H1 (cell line): Measurements from ENCODE around the gene GNG13.

Experiments used
- CHD2 ChIP-seq: IDR thresholded peaks from 2 replicates; pipeline ENCODE4 v1.6.1; 2012; ENCODE audit warnings: low read length, improper control_type of control experiment
- EP300 ChIP-seq, 2 experiments: IDR thresholded peaks; 1 replicate in 1 of 2; 2 replicates in 1 of 2; pipeline ENCODE4 v1.6.1; 2011 to 2012; ENCODE audit warnings: low read depth in 2 of 2, low read length in 2 of 2, mild to moderate bottlenecking in 2 of 2, borderline replicate concordance in 1 of 2, inconsistent platforms in 1 of 2, moderate library complexity in 1 of 2
- POLR2A ChIP-seq, 2 experiments: IDR thresholded peaks; 1 replicate in 1 of 2; 2 replicates in 1 of 2; pipeline ENCODE4 v1.6.1; 2011; ENCODE audit warnings: low read depth in 2 of 2, low read length in 2 of 2, mild to moderate bottlenecking in 2 of 2; ENCODE audit errors: control extremely low read depth in 1 of 2
- POLR2AphosphoS5 ChIP-seq: IDR thresholded peaks from 2 replicates; pipeline ENCODE4 v1.6.1; 2011; ENCODE audit warnings: low read depth, low read length
- TBP ChIP-seq: IDR thresholded peaks from 2 replicates; pipeline ENCODE4 v1.6.1; 2011; ENCODE audit warnings: low read depth, low read length, improper control_type of control experiment
- YY1 ChIP-seq: IDR thresholded peaks from 2 replicates; pipeline ENCODE4 v1.6.1; 2011; ENCODE audit warnings: low read depth, mild to moderate bottlenecking, low read length
- TF ChIP-seq, protein P1 (sequence below): IDR thresholded peaks from 2 replicates; pipeline ENCODE4 v1.6.1; 2012; ENCODE audit warnings: inconsistent platforms
- TF ChIP-seq, protein P2 (sequence below), 3 experiments: IDR thresholded peaks; 1 replicate in 2 of 3; 2 replicates in 1 of 3; pipeline versions ENCODE4 v1.5.1 to v1.6.1; 2011; ENCODE audit warnings: low read length in 3 of 3, mild to moderate bottlenecking in 3 of 3, inconsistent platforms in 2 of 3, low read depth in 1 of 3, moderate library complexity in 1 of 3; ENCODE audit not compliant: insufficient read depth in 1 of 3; ENCODE audit errors: control extremely low read depth in 1 of 3
- TF ChIP-seq, protein P3 (sequence below): IDR thresholded peaks from 2 replicates; pipeline ENCODE4 v1.6.1; 2011; ENCODE audit warnings: low read length, improper control_type of control experiment

DNA sequence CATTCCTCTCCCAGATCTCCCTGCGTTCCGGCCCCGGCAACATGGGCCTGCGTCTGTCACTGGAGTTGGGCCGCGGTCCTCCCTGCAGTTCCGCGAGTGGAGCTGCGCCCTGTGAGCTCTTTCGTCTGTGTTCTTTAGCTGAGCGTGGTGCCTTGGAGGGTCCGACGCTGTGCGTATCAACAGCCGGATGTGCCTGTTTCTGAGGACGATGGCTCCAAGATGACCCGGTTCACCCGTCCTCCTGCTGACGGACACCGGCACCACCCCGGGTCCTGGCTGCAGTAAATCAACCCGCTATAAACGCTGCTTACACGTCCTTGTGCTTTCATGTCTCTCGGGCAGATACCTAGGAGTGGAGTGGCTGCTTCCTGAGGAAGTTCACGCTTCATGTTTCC is 44.8 kb upstream of the GNG13 start:
- no peak for TF ChIP-seq EP300 (IDR thresholded peaks at IDR 0.05; ENCODE audit: borderline replicate concordance in 1 of 2, low read depth in 2 of 2, low read length in 2 of 2)
- TF ChIP-seq, protein P1, sequence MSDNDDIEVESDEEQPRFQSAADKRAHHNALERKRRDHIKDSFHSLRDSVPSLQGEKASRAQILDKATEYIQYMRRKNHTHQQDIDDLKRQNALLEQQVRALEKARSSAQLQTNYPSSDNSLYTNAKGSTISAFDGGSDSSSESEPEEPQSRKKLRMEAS = no peak
- TF ChIP-seq, protein P2, sequence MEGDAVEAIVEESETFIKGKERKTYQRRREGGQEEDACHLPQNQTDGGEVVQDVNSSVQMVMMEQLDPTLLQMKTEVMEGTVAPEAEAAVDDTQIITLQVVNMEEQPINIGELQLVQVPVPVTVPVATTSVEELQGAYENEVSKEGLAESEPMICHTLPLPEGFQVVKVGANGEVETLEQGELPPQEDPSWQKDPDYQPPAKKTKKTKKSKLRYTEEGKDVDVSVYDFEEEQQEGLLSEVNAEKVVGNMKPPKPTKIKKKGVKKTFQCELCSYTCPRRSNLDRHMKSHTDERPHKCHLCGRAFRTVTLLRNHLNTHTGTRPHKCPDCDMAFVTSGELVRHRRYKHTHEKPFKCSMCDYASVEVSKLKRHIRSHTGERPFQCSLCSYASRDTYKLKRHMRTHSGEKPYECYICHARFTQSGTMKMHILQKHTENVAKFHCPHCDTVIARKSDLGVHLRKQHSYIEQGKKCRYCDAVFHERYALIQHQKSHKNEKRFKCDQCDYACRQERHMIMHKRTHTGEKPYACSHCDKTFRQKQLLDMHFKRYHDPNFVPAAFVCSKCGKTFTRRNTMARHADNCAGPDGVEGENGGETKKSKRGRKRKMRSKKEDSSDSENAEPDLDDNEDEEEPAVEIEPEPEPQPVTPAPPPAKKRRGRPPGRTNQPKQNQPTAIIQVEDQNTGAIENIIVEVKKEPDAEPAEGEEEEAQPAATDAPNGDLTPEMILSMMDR (IDR thresholded peaks at IDR 0.05; ENCODE audit: control extremely low read depth in 1 of 3, insufficient read depth in 1 of 3, low read depth in 1 of 3, low read length in 3 of 3) = no peak
- TF ChIP-seq POLR2A (IDR thresholded peaks at IDR 0.05; ENCODE audit: control extremely low read depth in 1 of 2, low read depth in 2 of 2, low read length in 2 of 2) = no peak
- no peak for TF ChIP-seq CHD2
- TF ChIP-seq, protein P3, sequence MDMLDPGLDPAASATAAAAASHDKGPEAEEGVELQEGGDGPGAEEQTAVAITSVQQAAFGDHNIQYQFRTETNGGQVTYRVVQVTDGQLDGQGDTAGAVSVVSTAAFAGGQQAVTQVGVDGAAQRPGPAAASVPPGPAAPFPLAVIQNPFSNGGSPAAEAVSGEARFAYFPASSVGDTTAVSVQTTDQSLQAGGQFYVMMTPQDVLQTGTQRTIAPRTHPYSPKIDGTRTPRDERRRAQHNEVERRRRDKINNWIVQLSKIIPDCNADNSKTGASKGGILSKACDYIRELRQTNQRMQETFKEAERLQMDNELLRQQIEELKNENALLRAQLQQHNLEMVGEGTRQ = no peak
- TF ChIP-seq POLR2AphosphoS5 = no peak
- TF ChIP-seq TBP = no peak
- TF ChIP-seq YY1 = no peak
